ENCODE data around the gene LRRC36. TPM values are rescaled to one million over a fixed set of nuclear protein-coding genes. Genes with fewer than 3 reads are reported as not detected.

Gene LRRC36
- total and polyA plus RNA-seq, 2 donors (not counting 3 experiments of a cell fraction or from before 2014, with no cell fraction given): 0.30 to 2.0 TPM

- intact Hi-C loops (cut with micrococcal nuclease) (loop anchor here (10.0 kb wide), 1 partner anchor 587 kb away; no protein-coding TSS in a partner anchor), dilution Hi-C loops (cut with MboI; ENCODE audit: extremely low pct_ligation_motif_present, low sequenced_read_pairs) (no loop called here)
- Histone ChIP-seq H3K4me3 (replicated peaks in 1 of 3; ENCODE audit: insufficient read depth in 1 of 3, low read depth in 1 of 3, low read length in 3 of 3) (no peak overlapping the region), H3K4me1 (ENCODE audit: control insufficient read depth, extremely low read depth, insufficient read depth, low read length) (no peaks in the 10 kb centered on the region), H2AFZ (ENCODE audit: low read depth, low read length) (no peak overlapping the region), H4K20me1 (replicated peaks; ENCODE audit: control insufficient read depth, extremely low read depth, insufficient read depth, low read length) (no peaks in the 10 kb centered on the region), H3K4me2 (ENCODE audit: insufficient read depth, low read length) (no peak overlapping the region), H3K27me3 (ENCODE audit: control insufficient read depth in 2 of 2, insufficient read depth in 2 of 2, low read length in 2 of 2) (peaks cover 2 to 6% of the 10 kb centered on the region in 2 experiments), H3K27ac (ENCODE audit: insufficient read depth, low read depth, low read length) (no peak overlapping the region), H3K9me3 (replicated peaks; ENCODE audit: control insufficient read depth, insufficient read depth, low read length) (no peaks in the 10 kb centered on the region), H3K36me3 (ENCODE audit: control insufficient read depth in 2 of 2, extremely low read depth in 1 of 2, insufficient read depth in 2 of 2, low read length in 2 of 2) (no peaks in the 10 kb centered on the region), H3K9me1 (replicated peaks; ENCODE audit: control insufficient read depth, extremely low read depth, insufficient read depth, low read length) (no peaks in the 10 kb centered on the region), H3K9ac (replicated peaks; ENCODE audit: extremely low read depth, insufficient read depth, low read length) (no peak overlapping the region), H3K79me2 (ENCODE audit: control insufficient read depth, insufficient read depth, low read length) (no peaks in the 10 kb centered on the region)
- no peak for FAIRE-seq
- TF ChIP-seq MAX (IDR thresholded peaks at IDR 0.05; ENCODE audit: insufficient read depth, insufficient read length): no peak
- no peak for TF ChIP-seq JUN (IDR thresholded peaks at IDR 0.05; ENCODE audit: borderline replicate concordance, insufficient read depth, insufficient read length, low read depth)
- no peak for TF ChIP-seq POLR2A (IDR thresholded peaks at IDR 0.05; ENCODE audit: low read depth, low read length)
- TF ChIP-seq MYC (IDR thresholded peaks at IDR 0.05; ENCODE audit: low read depth, low read length): no peak
- no peak for TF ChIP-seq EZH2 (IDR thresholded peaks at IDR 0.05; ENCODE audit: borderline replicate concordance, low read depth, low read length, severe bottlenecking)
- TF ChIP-seq GATA2 (IDR thresholded peaks at IDR 0.05; ENCODE audit: insufficient read depth, insufficient read length, low read depth, low read length): no peak
- TF ChIP-seq POLR2AphosphoS5 (IDR thresholded peaks at IDR 0.05; ENCODE audit: insufficient read depth, low read depth, low read length): no peak
- TF ChIP-seq FOS (IDR thresholded peaks at IDR 0.05; ENCODE audit: borderline replicate concordance, insufficient read depth, low read length): no peak
- TF ChIP-seq CTCF (IDR thresholded peaks at IDR 0.05; ENCODE audit: extremely low read depth in 1 of 2, insufficient read depth in 1 of 2, low read depth in 1 of 2, low read length in 2 of 2): no peak
- BruUV-seq (replicated peaks): no TSS peak
- POLR2A ChIA-PET: no interaction called here
- CTCF ChIA-PET: interaction anchor here (4.2 kb wide), 1 partner anchor 9 kb away, joined by 15 read pairs; the partner anchor contains the start of genes KCTD19 and LRRC36
- no peak for DNase-seq (ENCODE audit: low read depth, low spot score)
These were observed 8.8 kb upstream of the LRRC36 start for GRCh38 chr16:67317853-67318252.
